OCI-LY1 (cell line): ENCODE data around the gene CHSY1.
"Not testable (repeated sequence)": the region's sequence is repeated elsewhere in the genome, so short reads cannot be mapped to it uniquely, and the experiment has no call there.

Experiments used
- H2AFZ ChIP-seq: fragments of 200-600 bp; sonication (generic), shearing (Covaris generic); 2 replicates; pipeline ENCODE4 v1.6.0; 2014; ENCODE audit warnings: antibody characterized with exemption, mild to moderate bottlenecking, low read length
- H3F3A ChIP-seq: fragments of 200-600 bp; sonication (generic), shearing (Covaris generic); 2 replicates; pipeline ENCODE4 v1.6.0; 2014; ENCODE audit warnings: mild to moderate bottlenecking, antibody characterized with exemption, low read length, moderate library complexity; ENCODE audit not compliant: insufficient read depth
- H3K27ac ChIP-seq: fragments of 200-600 bp; sonication (generic); 2 replicates; pipeline ENCODE4 v1.5.1; 2014; ENCODE audit warnings: low read length, mixed run types, mild to moderate bottlenecking, low read depth; ENCODE audit not compliant: poor library complexity, severe bottlenecking
- H3K27me3 ChIP-seq: fragments of 200-600 bp; sonication (generic); 2 replicates; pipeline ENCODE4 v1.6.0; 2014; ENCODE audit warnings: antibody characterized with exemption, mild to moderate bottlenecking, low read length, moderate library complexity; ENCODE audit not compliant: insufficient read depth
- H3K36me3 ChIP-seq: fragments of 200-600 bp; sonication (generic); 2 replicates; pipeline ENCODE4 v1.6.1; 2014; ENCODE audit warnings: mild to moderate bottlenecking, antibody characterized with exemption, low read length, moderate library complexity, mixed read lengths; ENCODE audit not compliant: insufficient read depth
- H3K4me1 ChIP-seq: fragments of 200-600 bp; sonication (generic); 2 replicates; pipeline ENCODE4 v1.5.1; 2014; ENCODE audit warnings: mild to moderate bottlenecking, low read length, moderate library complexity; ENCODE audit not compliant: insufficient read depth, severe bottlenecking
- H3K4me2 ChIP-seq: fragments of 200-600 bp; sonication (generic), shearing (Covaris generic); 2 replicates; pipeline ENCODE4 v1.6.1; 2014; ENCODE audit warnings: low read length
- H3K4me3 ChIP-seq: fragments of 200-600 bp; sonication (generic); 2 replicates; pipeline ENCODE4 v1.5.1; 2014; ENCODE audit warnings: low read length, low read depth, mild to moderate bottlenecking, mixed read lengths; ENCODE audit not compliant: poor library complexity, severe bottlenecking
- H3K79me2 ChIP-seq: fragments of 200-600 bp; shearing (Covaris generic); 2 replicates; pipeline ENCODE4 v1.6.1; 2016; ENCODE audit warnings: mixed run types, low read length, mixed read lengths; ENCODE audit not compliant: insufficient read depth
- H3K9ac ChIP-seq: fragments of 200-600 bp; sonication (generic), shearing (Covaris generic); 2 replicates; pipeline ENCODE4 v1.6.1; 2014; ENCODE audit warnings: mild to moderate bottlenecking, low read length, mixed read lengths
- H3K9me2 ChIP-seq: fragments of 200-600 bp; sonication (generic), shearing (Covaris generic); 2 replicates; pipeline ENCODE4 v1.6.1; 2014; ENCODE audit warnings: low read depth, mild to moderate bottlenecking, low read length, mixed read lengths
- H3K9me3 ChIP-seq: fragments of 200-600 bp; shearing (Covaris generic); 2 replicates; pipeline ENCODE4 v1.6.1; 2014; ENCODE audit warnings: low read length, mixed read lengths
- H4K20me1 ChIP-seq: fragments of 200-600 bp; sonication (generic), shearing (Covaris generic); 2 replicates; pipeline ENCODE4 v1.6.0; 2016; ENCODE audit warnings: mild to moderate bottlenecking, low read length; ENCODE audit not compliant: insufficient read depth
- EZH2 ChIP-seq: fragments of 200-600 bp; sonication (generic), shearing (Covaris generic); IDR thresholded peaks from 2 replicates; pipeline ENCODE4 v1.8.0; 2017; ENCODE audit warnings: borderline replicate concordance, mixed run types, mild to moderate bottlenecking, antibody characterized with exemption, low read length, moderate library complexity, mixed read lengths
- TF ChIP-seq, protein P1 (sequence below): fragments of 200-600 bp; sonication (generic), shearing (Covaris generic); IDR thresholded peaks from 2 replicates; pipeline ENCODE4 v1.5.1; 2017; ENCODE audit warnings: mild to moderate bottlenecking, antibody characterized with exemption, low read length, moderate library complexity, mixed read lengths

Gene CHSY1

DNA sequence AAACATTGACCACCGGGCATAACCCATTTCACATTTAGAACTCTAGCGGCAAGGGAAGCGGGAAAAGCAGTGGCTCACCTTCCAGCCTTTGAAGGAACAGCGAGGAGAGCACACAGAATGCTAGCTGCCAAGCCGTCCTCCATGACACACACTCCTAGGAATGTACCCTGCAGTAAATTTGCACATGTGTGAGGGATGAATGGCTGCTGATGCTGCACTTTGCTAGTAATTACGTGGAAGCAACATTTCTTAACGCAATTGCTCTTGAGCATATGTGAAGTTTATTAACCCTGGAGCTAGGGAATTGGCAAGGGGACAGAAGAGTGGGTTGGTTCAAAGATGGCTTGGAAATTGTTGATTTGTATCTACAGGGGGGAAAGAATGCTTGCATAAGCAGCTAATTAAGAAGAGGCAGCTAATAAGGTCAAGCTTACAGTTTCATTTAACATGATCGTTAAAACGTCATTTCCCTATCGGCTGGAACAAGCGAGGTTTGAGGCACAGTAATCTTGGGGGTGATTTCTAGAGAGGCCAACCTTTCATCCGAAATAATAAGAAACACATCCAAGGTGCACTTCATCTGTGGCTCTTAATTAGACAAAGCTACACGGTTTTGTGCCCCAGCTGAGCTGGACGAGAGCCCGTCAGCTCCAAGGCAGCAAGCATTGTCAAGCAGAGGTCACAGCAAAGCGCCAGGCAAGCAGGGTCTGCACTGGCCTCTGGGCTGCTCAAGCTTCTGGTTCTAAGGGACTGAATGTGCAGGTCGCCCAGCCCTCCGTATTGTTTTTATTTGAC, 123.4 kb downstream of the CHSY1 start:
- Histone ChIP-seq H3K9me2 (no peaks in the 10 kb centered on the region), H3K4me2 (no peak overlapping the region), H3K4me1 (peaks cover 20% of the 10 kb centered on the region), H3F3A (no peaks in the 10 kb centered on the region), H2AFZ (no peak overlapping the region), H3K9me3 (no peaks in the 10 kb centered on the region), H3K36me3 (no peaks in the 10 kb centered on the region), H3K4me3 (no peak overlapping the region), H4K20me1 (no peaks in the 10 kb centered on the region), H3K27me3 (no peaks in the 10 kb centered on the region; the same call in 1 of the 2 replicates), H3K79me2 (no peaks in the 10 kb centered on the region), H3K27ac (no peak overlapping the region), H3K9ac (no peak overlapping the region)
- TF ChIP-seq, protein P1, sequence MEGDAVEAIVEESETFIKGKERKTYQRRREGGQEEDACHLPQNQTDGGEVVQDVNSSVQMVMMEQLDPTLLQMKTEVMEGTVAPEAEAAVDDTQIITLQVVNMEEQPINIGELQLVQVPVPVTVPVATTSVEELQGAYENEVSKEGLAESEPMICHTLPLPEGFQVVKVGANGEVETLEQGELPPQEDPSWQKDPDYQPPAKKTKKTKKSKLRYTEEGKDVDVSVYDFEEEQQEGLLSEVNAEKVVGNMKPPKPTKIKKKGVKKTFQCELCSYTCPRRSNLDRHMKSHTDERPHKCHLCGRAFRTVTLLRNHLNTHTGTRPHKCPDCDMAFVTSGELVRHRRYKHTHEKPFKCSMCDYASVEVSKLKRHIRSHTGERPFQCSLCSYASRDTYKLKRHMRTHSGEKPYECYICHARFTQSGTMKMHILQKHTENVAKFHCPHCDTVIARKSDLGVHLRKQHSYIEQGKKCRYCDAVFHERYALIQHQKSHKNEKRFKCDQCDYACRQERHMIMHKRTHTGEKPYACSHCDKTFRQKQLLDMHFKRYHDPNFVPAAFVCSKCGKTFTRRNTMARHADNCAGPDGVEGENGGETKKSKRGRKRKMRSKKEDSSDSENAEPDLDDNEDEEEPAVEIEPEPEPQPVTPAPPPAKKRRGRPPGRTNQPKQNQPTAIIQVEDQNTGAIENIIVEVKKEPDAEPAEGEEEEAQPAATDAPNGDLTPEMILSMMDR, result no peak
- TF ChIP-seq EZH2, result no peak

DNA sequence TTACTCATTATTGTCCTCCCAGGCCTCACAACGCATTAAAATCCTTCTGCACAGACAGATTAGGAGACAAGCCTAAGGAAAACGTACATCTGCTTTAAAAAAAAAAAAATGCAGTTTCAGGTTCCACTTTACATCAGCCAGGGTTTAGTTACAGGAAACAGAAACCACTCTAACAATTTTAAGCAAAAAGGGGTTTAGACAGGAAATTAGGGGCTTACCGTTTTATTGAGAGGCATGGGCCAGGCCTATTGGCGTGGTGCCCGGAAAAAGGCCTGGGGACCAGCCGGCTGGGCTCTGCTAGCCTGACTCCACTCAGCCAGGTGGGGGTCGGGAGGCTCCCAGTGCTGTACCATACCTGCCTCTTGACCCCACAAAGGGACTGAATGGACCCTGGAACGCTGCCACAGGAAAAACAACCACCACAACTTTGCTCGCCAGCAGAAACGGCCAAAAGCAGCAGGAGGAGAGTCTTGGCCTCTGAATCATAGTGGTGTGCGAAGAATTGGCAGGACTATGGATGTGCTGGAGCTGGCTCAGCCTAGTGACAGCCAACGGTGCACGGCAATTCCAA, 124.3 kb downstream of the CHSY1 start:
- H3F3A ChIP-seq, result no peaks in the 10 kb centered on the region
- peak overlapping the region; percentile 16 for H3K27ac ChIP-seq
- H3K27me3 ChIP-seq, result no peaks in the 10 kb centered on the region; the same call in none of the 2 replicates
- H3K9ac ChIP-seq, result no peak overlapping the region; the same call in 1 of the 2 replicates
- peaks cover 20% of the 10 kb centered on the region for H3K4me1 ChIP-seq
- H3K79me2 ChIP-seq, result no peaks in the 10 kb centered on the region
- no peaks in the 10 kb centered on the region for H3K9me2 ChIP-seq
- H3K4me3 ChIP-seq, result no peak overlapping the region
- no peaks in the 10 kb centered on the region for H3K36me3 ChIP-seq
- no peak overlapping the region for H2AFZ ChIP-seq
- TF ChIP-seq, protein P1, result no peak
- TF ChIP-seq EZH2, result no peak
- peak overlapping the region; percentile 26 for H3K4me2 ChIP-seq
- H3K9me3 ChIP-seq, result no peaks in the 10 kb centered on the region
- no peaks in the 10 kb centered on the region for H4K20me1 ChIP-seq

DNA sequence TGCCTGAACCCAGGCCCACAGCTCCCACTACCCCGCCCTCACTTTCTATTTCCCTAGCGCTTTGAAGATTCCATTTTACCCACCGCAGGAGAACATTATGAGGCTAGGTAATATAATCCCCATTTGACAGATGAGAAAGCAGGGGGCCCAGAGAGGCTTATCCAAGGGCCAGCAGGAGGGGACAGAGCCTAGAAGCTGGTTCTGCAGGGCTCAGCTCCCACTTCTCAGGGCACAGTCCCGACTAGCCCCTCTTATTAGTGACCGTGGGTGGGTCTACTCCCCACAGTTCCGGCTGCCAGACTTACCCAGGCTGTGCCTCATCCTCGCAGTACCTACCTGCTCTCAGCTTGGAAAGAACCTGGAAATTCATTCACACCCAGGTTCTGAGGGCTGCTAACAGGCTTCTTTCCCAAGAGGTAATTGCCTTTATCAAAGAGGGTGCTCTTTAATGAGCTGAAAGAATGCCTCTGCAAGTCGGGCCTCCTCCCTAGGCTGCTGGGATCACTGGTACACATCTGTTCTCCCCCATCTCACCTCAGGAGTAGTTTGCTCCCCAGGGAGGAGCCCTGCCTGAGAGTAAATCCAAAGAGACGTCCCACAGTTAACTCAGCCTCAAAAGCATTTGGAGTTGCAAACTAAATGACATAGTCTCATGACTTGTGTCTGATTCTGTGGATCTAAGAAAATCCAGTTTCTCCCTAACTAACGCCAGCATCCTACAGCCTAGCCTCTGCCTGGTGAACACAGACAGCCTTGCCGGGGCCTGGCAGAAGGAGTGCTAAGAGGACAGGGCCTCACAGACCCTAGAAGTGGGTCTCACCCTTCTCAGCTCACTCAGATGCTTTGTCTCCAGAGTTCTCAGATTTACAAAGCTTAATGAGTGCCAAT, 125.0 kb downstream of the CHSY1 start:
- peak overlapping the region; percentile 26 for H3K4me2 ChIP-seq
- H3K27me3 ChIP-seq, result peaks cover 3% of the 10 kb centered on the region
- no peak overlapping the region; the same call in 1 of the 2 replicates for H3K9ac ChIP-seq
- H3K9me2 ChIP-seq, result no peaks in the 10 kb centered on the region
- no peaks in the 10 kb centered on the region for H3K36me3 ChIP-seq
- peaks cover 20% of the 10 kb centered on the region for H3K4me1 ChIP-seq
- H3K4me3 ChIP-seq, result no peak overlapping the region
- no peaks in the 10 kb centered on the region for H3K9me3 ChIP-seq
- H2AFZ ChIP-seq, result no peak overlapping the region
- no peaks in the 10 kb centered on the region for H4K20me1 ChIP-seq
- no peak for TF ChIP-seq EZH2
- TF ChIP-seq, protein P1, result no peak
- peak overlapping the region; percentile 16 for H3K27ac ChIP-seq
- H3F3A ChIP-seq, result no peaks in the 10 kb centered on the region
- H3K79me2 ChIP-seq, result no peaks in the 10 kb centered on the region

DNA sequence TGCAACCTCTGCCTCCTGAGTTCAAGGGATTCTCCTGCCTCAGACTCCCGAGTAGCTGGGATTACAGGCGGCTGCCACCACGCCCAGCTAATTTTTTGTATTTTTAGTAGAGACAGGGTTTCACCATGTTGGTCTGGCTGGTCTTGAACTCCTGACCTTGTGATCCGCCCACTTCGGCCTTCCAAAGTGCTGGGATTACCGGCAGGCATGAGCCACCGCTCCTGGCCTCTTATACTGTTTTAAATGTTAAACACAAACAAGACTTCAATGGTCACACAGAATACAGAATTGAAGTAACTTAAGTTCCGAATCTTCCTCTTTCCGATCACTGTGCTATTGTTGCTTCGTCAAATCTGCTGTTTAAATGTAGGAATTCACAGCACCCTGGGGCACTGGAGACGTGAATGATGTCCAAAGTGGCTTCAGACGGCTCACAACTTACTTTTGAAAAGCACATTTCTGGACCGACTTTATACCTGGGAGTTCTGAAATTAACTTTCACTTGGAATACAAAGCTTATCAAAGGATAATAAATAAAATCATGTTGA, 125.9 kb downstream of the CHSY1 start:
- H3F3A ChIP-seq, H3K4me2 ChIP-seq, H4K20me1 ChIP-seq, H2AFZ ChIP-seq, H3K4me3 ChIP-seq, H3K36me3 ChIP-seq, H3K9me3 ChIP-seq, H3K79me2 ChIP-seq, H3K9ac ChIP-seq, H3K27me3 ChIP-seq, H3K27ac ChIP-seq, H3K9me2 ChIP-seq: not testable (repeated sequence)
- H3K4me1 ChIP-seq, result peaks cover 20% of the 10 kb centered on the region
